Mesendoderm (in vitro differentiated cells): ENCODE results near the gene VANGL2.

Source experiments
- DNase-seq: peaks from one replicate; pipeline ENCODE4 v3.0.0; 2013
- H2AK5ac ChIP-seq: 2 replicates; pipeline ENCODE4 v1.6.1; 2013; ENCODE audit warnings: low read length, inconsistent platforms
- H2BK120ac ChIP-seq: 2 replicates; pipeline ENCODE4 v1.6.1; 2013; ENCODE audit warnings: low read depth, mild to moderate bottlenecking, low read length, moderate library complexity, mixed read lengths
- H2BK15ac ChIP-seq: replicated peaks from 2 replicates; pipeline ENCODE4 v1.6.1; 2013; ENCODE audit warnings: low read depth, mild to moderate bottlenecking, moderate library complexity
- H2BK5ac ChIP-seq: 2 replicates; pipeline ENCODE4 v1.6.1; 2013; ENCODE audit warnings: low read length, inconsistent platforms
- H3K18ac ChIP-seq: 2 replicates; pipeline ENCODE4 v1.6.1; 2013; ENCODE audit warnings: mild to moderate bottlenecking, low read length, mixed read lengths
- H3K23ac ChIP-seq: one replicate; pipeline ENCODE4 v1.6.1; 2013; ENCODE audit warnings: low read length
- H3K27ac ChIP-seq: 2 replicates; pipeline ENCODE4 v1.5.1; 2013; ENCODE audit warnings: low read depth, mild to moderate bottlenecking, inconsistent platforms, low read length, moderate library complexity
- H3K27me3 ChIP-seq: 2 replicates; pipeline ENCODE4 v1.6.1; 2013; ENCODE audit warnings: low read length, control low read depth, mild to moderate bottlenecking, inconsistent platforms; ENCODE audit not compliant: insufficient read depth, poor library complexity
- H3K36me3 ChIP-seq: 2 replicates; pipeline ENCODE4 v1.6.1; 2013; ENCODE audit warnings: low read length, inconsistent platforms; ENCODE audit not compliant: control insufficient read depth, insufficient read depth
- H3K4ac ChIP-seq: one replicate; pipeline ENCODE4 v1.6.1; 2013; ENCODE audit warnings: low read depth, mild to moderate bottlenecking, low read length, moderate library complexity
- H3K4me1 ChIP-seq: 2 replicates; pipeline ENCODE4 v1.6.1; 2013; ENCODE audit warnings: low read depth, low read length, inconsistent platforms; ENCODE audit not compliant: control insufficient read depth
- H3K4me2 ChIP-seq: 2 replicates; pipeline ENCODE4 v1.6.1; 2013; ENCODE audit warnings: low read length
- H3K4me3 ChIP-seq: 2 replicates; pipeline ENCODE4 v1.5.1; 2013; ENCODE audit warnings: mild to moderate bottlenecking, low read length
- H3K56ac ChIP-seq: one replicate; pipeline ENCODE4 v1.6.1; 2013; ENCODE audit warnings: low read length
- H3K79me1 ChIP-seq: 2 replicates; pipeline ENCODE4 v1.6.1; 2013; ENCODE audit warnings: low read length, inconsistent platforms
- H3K79me2 ChIP-seq: 2 replicates; pipeline ENCODE4 v1.6.1; 2013; ENCODE audit warnings: mild to moderate bottlenecking, low read length; ENCODE audit not compliant: control insufficient read depth, insufficient read depth
- H3K9ac ChIP-seq: 2 replicates; pipeline ENCODE4 v1.6.1; 2013; ENCODE audit warnings: low read length, inconsistent platforms
- H4K5ac ChIP-seq: one replicate; pipeline ENCODE4 v1.6.1; 2013; ENCODE audit warnings: low read length
- H4K8ac ChIP-seq: one replicate; pipeline ENCODE4 v1.6.1; 2013; ENCODE audit warnings: low read depth, mild to moderate bottlenecking, control low read depth, low read length, moderate library complexity
- WGBS: extraction: QIAGEN DNeasy Blood & Tissue Kit; methylation state at CpG from one replicate; pipeline ENCODE4 v1.1.7; 2013; ENCODE audit warnings: low lambda C conversion rate, missing lambda C conversion rate; ENCODE audit not compliant: insufficient coverage; ENCODE audit errors: extremely low coverage; 5-methylcytosine and 5-hydroxymethylcytosine counted together

Gene VANGL2

DNA sequence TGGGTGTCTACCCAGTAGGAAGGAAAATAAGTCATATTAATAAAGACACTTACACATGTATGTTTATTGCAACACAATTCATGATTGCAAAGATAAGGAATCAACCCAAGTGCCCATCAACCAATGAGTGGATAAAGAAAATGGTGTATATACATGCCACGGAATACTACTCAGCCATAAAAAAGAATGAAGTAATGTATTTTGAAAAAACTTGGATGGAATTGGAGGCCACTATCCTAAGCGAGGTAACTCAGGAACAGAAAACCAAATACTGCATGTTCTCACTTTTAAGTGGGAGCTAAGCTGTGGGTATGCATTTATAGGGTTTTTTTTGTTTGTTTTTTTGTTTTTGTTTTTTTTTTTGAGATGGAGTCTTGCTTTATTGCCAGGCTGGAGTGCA, 49.1 kb downstream of the VANGL2 start:
- Histone ChIP-seq H4K8ac (no peak overlapping the region), H3K9ac (no peak overlapping the region), H2BK5ac (no peak overlapping the region), H4K5ac (no peak overlapping the region), H3K27ac (no peak overlapping the region), H3K79me2 (no peaks in the 10 kb centered on the region), H2AK5ac (no peak overlapping the region), H3K36me3 (no peaks in the 10 kb centered on the region), H3K4me3 (no peak overlapping the region), H3K4me2 (no peak overlapping the region), H2BK120ac (no peak overlapping the region), H3K79me1 (no peaks in the 10 kb centered on the region), H3K56ac (no peak overlapping the region), H3K18ac (no peak overlapping the region), H3K23ac (no peak overlapping the region), H2BK15ac (no peak overlapping the region), H3K4me1 (no peaks in the 10 kb centered on the region), H3K27me3 (no peaks in the 10 kb centered on the region), H3K4ac (no peak overlapping the region)
- WGBS = no CpG with 5 or more reads among the region's 2 CpGs
- DNase-seq = no peak

DNA sequence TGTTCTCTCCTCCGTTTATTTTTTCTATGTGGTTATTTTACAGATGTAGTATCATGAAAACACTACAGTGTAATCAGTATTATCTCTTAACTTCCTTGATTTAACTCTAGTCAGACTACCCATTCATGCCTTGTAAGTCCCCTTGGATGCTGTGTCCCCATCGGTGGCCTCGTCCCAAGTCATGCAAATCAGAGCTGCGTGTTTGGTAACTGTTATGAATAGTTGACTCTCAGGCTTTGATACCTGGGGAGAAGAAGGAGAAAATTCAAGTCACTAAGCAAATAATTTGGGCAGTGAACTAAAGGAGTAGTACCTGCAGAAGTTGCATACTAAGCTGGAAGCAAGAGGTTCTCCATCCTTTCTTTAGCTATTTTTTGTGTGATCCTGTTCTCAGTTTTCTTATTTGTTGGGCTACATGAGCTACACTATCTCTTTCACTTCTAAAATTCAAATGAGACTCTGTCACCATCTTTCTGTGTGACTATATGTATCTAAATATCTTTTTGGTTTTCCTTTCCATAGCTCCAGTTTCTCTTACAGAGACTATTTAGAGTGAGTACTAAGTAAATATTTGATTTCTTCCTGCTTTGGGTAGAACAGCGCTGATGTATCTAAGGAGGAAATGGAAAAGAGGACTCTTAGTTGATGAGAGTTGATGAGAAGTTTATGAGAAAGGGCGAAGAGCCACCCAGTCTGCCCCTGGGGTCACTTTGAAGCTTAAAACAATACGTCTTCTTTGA, 50.9 kb downstream of the VANGL2 start:
- Histone ChIP-seq H3K4me2 (no peak overlapping the region), H3K79me1 (no peaks in the 10 kb centered on the region), H3K56ac (no peak overlapping the region), H3K27me3 (no peaks in the 10 kb centered on the region), H2BK120ac (no peak overlapping the region), H3K23ac (no peak overlapping the region), H3K79me2 (no peaks in the 10 kb centered on the region), H3K4me3 (no peak overlapping the region), H2BK15ac (no peak overlapping the region), H3K4ac (no peak overlapping the region), H3K27ac (no peak overlapping the region), H4K5ac (no peak overlapping the region), H4K8ac (no peak overlapping the region), H3K9ac (no peak overlapping the region), H3K36me3 (no peaks in the 10 kb centered on the region), H3K18ac (no peak overlapping the region), H2AK5ac (no peak overlapping the region), H3K4me1 (no peaks in the 10 kb centered on the region), H2BK5ac (no peak overlapping the region)
- WGBS = no CpG with 5 or more reads among the region's 7 CpGs
- no peak for DNase-seq

DNA sequence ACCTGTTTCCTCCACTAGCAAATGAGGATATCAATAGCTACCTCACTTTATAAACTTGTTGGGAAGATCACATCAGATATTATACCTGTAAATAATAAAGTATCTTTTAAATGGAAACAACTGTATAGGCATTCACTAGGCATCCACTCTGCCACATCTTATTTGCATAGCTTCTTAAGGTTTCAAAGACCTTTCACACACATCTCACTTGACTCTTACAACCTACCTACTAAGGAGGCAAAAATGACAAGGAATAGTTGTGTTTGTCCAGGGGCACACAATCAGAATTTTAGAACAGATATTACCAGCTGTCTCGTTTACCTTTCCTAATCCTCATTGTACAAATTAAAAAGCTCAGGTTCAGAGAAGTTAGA, 51.5 kb downstream of the VANGL2 start:
- Histone ChIP-seq H3K4me3 (no peak overlapping the region), H3K4me2 (no peak overlapping the region), H2BK15ac (no peak overlapping the region), H4K8ac (no peak overlapping the region), H3K79me2 (no peaks in the 10 kb centered on the region), H2BK5ac (no peak overlapping the region), H3K56ac (no peak overlapping the region), H3K27me3 (no peaks in the 10 kb centered on the region), H4K5ac (no peak overlapping the region), H3K23ac (no peak overlapping the region), H3K79me1 (no peaks in the 10 kb centered on the region), H3K4ac (no peak overlapping the region), H3K36me3 (no peaks in the 10 kb centered on the region), H3K4me1 (no peaks in the 10 kb centered on the region), H3K27ac (no peak overlapping the region), H3K18ac (no peak overlapping the region), H3K9ac (no peak overlapping the region), H2BK120ac (no peak overlapping the region), H2AK5ac (no peak overlapping the region)
- no CpG with 5 or more reads among the region's 1 CpG for WGBS
- DNase-seq = no peak

DNA sequence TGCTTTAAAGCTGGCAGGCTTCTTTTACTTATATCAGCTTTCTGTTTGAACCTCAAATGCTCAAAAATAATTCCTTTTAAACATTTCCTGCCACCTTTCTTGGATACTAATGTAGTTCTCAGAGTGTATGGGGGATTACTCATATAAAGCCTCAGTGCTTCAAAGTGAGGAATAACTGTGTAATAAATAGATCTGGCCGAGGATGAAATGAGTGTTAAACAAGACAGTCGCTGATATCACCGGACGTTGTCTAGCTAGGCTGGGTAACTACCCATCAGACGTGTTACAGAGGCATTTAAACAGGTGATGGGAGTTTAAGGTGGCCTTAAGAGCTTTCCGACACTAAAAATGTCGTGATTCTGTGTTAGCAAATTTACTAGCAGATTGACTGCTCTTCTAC, 53.1 kb downstream of the VANGL2 start:
- Histone ChIP-seq H3K23ac (no peak overlapping the region), H3K18ac (no peak overlapping the region), H3K4me1 (no peaks in the 10 kb centered on the region), H3K27ac (no peak overlapping the region), H3K27me3 (no peaks in the 10 kb centered on the region), H3K56ac (no peak overlapping the region), H3K4ac (no peak overlapping the region), H3K79me1 (no peaks in the 10 kb centered on the region), H3K4me2 (no peak overlapping the region), H3K4me3 (no peak overlapping the region), H4K8ac (no peak overlapping the region), H2BK15ac (no peak overlapping the region), H3K36me3 (no peaks in the 10 kb centered on the region), H2AK5ac (no peak overlapping the region), H2BK120ac (no peak overlapping the region), H2BK5ac (no peak overlapping the region), H3K9ac (no peak overlapping the region), H3K79me2 (no peaks in the 10 kb centered on the region), H4K5ac (no peak overlapping the region)
- WGBS = no CpG with 5 or more reads among the region's 7 CpGs
- DNase-seq = no peak

DNA sequence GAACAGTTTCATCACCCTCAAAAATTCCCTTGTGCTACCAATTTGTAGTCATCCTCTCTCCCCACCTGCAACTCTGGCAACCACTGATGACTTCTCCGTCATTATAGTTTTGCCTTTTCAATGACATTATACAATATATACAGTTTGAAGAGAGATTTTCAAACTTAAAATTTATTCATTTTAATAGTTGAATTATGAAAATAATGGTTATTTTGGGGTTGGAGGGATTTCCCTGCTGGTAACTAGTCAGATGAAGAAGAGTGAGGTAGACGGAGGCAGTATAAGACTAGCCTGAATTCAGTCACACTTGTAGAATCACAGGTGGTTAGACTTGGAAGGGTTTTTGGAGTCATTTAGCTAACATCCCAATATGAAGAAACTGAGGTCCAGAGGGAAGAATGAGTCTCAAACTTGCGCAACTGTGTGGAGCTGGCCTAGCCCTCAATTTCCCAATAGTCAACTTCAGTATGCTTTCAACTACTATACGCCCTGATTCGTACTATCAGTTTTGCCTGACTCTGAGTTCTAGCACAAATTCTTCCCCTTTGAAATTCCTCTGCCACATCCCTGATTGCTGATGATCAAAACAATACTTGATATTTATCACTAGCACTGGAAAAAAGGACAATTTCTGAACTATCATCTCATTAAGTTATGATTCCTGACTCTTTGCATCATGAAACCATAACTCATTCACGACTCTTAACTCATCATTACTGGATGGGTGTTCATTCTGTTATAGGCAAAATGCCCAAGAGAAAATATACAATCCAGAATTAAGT, 54.2 kb downstream of the VANGL2 start:
- no peak overlapping the region for H2AK5ac ChIP-seq
- no peak overlapping the region for H3K4me3 ChIP-seq
- no peak overlapping the region for H3K4ac ChIP-seq
- no peak overlapping the region for H2BK15ac ChIP-seq
- H3K23ac ChIP-seq = no peak overlapping the region
- no peaks in the 10 kb centered on the region for H3K79me1 ChIP-seq
- DNase-seq = no peak
- H4K8ac ChIP-seq = no peak overlapping the region
- no peak overlapping the region for H3K18ac ChIP-seq
- no peak overlapping the region for H3K9ac ChIP-seq
- H3K56ac ChIP-seq = no peak overlapping the region
- WGBS = no CpG with 5 or more reads among the region's 6 CpGs
- no peak overlapping the region for H4K5ac ChIP-seq
- no peaks in the 10 kb centered on the region for H3K79me2 ChIP-seq
- no peak overlapping the region for H3K27ac ChIP-seq
- no peak overlapping the region for H3K4me2 ChIP-seq
- no peaks in the 10 kb centered on the region for H3K27me3 ChIP-seq
- H2BK5ac ChIP-seq = no peak overlapping the region
- H2BK120ac ChIP-seq = no peak overlapping the region
- no peaks in the 10 kb centered on the region for H3K4me1 ChIP-seq
- no peaks in the 10 kb centered on the region for H3K36me3 ChIP-seq
